ENCODE results near the gene KCTD19.

Gene KCTD19

GRCh38 chr16:67252609-67253497 lies 73.7 kb downstream of the KCTD19 start:
- H3K4me3 ChIP-seq (ENCODE audit: low read depth, low read length): no peak overlapping the region
- H3K9ac ChIP-seq (ENCODE audit: low read depth, low read length): no peak overlapping the region
- H3K4me1 ChIP-seq (ENCODE audit: control insufficient read depth, insufficient read depth, low read length): peaks cover 3% of the 10 kb centered on the region
- H3K36me3 ChIP-seq (ENCODE audit: control insufficient read depth, insufficient read depth, low read length): peaks cover 2% of the 10 kb centered on the region
- peaks cover 23% of the 10 kb centered on the region for H3K27me3 ChIP-seq (ENCODE audit: control insufficient read depth, insufficient read depth, low read length)
- no peaks in the 10 kb centered on the region for H3K9me3 ChIP-seq (ENCODE audit: control insufficient read depth, insufficient read depth, low read length)

DNA sequence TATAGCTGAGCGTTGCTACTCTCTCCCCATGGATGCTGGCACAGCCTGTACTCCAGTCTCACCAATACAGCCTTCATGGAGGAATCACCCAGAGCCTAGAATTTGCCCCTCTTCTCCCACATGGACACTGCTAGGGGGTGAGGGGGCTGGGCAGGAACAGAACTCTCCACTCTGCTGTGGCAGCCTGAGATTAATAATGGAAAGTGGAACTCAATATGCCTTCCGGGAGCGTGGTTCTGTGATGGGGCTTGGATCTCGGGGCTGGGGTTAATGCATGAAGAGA lies 76.6 kb downstream of the KCTD19 start:
- Histone ChIP-seq H3K27me3 (ENCODE audit: control insufficient read depth, insufficient read depth, low read length) (peaks cover 23% of the 10 kb centered on the region), H3K4me1 (ENCODE audit: control insufficient read depth, insufficient read depth, low read length) (peaks cover 9% of the 10 kb centered on the region), H3K9ac (ENCODE audit: low read depth, low read length) (no peak overlapping the region), H3K4me3 (ENCODE audit: low read depth, low read length) (peak overlapping the region; percentile 70), H3K36me3 (ENCODE audit: control insufficient read depth, insufficient read depth, low read length) (no peaks in the 10 kb centered on the region), H3K9me3 (ENCODE audit: control insufficient read depth, insufficient read depth, low read length) (no peaks in the 10 kb centered on the region)

DNA sequence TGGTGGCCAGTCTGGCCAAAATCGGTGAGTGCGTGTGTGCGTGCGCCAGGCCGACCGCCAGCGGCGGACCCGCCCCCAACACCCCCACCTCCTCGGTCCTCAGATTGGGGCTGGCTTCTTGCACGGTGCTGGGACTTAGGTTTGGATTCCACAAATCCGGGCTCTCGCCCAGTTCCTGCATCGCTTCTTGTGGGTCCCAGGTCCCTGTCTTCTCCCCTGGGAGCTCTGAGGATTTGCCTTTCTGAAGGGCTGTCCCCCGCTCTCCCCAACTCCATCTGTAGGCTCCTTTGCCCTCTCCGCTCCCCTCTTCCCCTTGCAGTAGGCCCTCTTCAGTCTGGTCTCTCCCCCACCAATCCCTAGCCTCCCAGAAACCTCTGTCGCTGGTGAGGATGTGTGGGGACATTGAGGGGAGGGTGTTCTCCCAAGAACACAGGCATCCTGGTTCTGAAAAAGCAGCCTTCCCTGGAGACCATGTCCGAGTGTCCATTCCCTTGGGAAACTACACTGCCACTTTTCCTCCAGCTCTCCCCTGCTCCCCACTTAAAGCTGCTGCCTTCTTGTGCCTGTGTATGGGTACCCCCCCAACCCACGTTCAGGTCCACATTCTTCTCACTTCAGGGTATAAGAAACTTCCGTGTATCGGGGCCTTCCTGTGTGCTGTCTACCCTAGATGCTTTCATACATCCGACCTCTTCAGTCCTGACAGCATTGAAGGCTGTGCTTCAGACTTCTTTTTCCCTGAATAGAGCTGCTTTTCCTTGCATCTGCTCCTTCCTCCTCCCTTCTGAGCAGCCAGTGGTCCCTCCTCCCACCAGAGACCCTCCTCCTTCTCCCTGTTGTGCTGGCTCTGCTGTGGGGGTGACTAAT lies 77.1 kb downstream of the KCTD19 start:
- Histone ChIP-seq H3K9me3 (ENCODE audit: control insufficient read depth, insufficient read depth, low read length) (no peaks in the 10 kb centered on the region), H3K36me3 (ENCODE audit: control insufficient read depth, insufficient read depth, low read length) (no peaks in the 10 kb centered on the region), H3K4me3 (ENCODE audit: low read depth, low read length) (peak overlapping the region; percentile 70), H3K4me1 (ENCODE audit: control insufficient read depth, insufficient read depth, low read length) (peaks cover 13% of the 10 kb centered on the region), H3K27me3 (ENCODE audit: control insufficient read depth, insufficient read depth, low read length) (peaks cover 23% of the 10 kb centered on the region), H3K9ac (ENCODE audit: low read depth, low read length) (no peak overlapping the region)

GRCh38 chr16:67248401-67249177 lies 78.0 kb downstream of the KCTD19 start, which contains the start of gene SLC9A5:
SLC9A5 (plus strand) TSS chr16:67248979; CDS start chr16:67249015, 36 bp downstream.
- H3K4me3 ChIP-seq (ENCODE audit: low read depth, low read length): peak within 1 kb of the TSS; percentile 70
- H3K9ac ChIP-seq (ENCODE audit: low read depth, low read length): no peak within 1 kb of the TSS
- H3K9me3 ChIP-seq (ENCODE audit: control insufficient read depth, insufficient read depth, low read length): no peaks in the 10 kb centered on the region
- peaks cover 23% of the 10 kb centered on the region for H3K27me3 ChIP-seq (ENCODE audit: control insufficient read depth, insufficient read depth, low read length)
- peaks cover 13% of the 10 kb centered on the region for H3K4me1 ChIP-seq (ENCODE audit: control insufficient read depth, insufficient read depth, low read length)
- H3K36me3 ChIP-seq (ENCODE audit: control insufficient read depth, insufficient read depth, low read length): no peaks in the 10 kb centered on the region

GRCh38 chr16:67248073-67248400 lies 78.5 kb downstream of the KCTD19 start:
- no peaks in the 10 kb centered on the region for H3K36me3 ChIP-seq (ENCODE audit: control insufficient read depth, insufficient read depth, low read length)

GRCh38 chr16:67247192-67248072 lies 79.1 kb downstream of the KCTD19 start, which contains the start of gene FHOD1:
FHOD1 (minus strand) TSS chr16:67247481; CDS start chr16:67247410, 71 bp downstream.
- peaks cover 23% of the 10 kb centered on the region for H3K27me3 ChIP-seq (ENCODE audit: control insufficient read depth, insufficient read depth, low read length)
- peaks cover 13% of the 10 kb centered on the region for H3K4me1 ChIP-seq (ENCODE audit: control insufficient read depth, insufficient read depth, low read length)
- H3K9ac ChIP-seq (ENCODE audit: low read depth, low read length): peak within 1 kb of the TSS; percentile 76
- no peaks in the 10 kb centered on the region for H3K36me3 ChIP-seq (ENCODE audit: control insufficient read depth, insufficient read depth, low read length)
- no peaks in the 10 kb centered on the region for H3K9me3 ChIP-seq (ENCODE audit: control insufficient read depth, insufficient read depth, low read length)
- H3K4me3 ChIP-seq (ENCODE audit: low read depth, low read length): peak within 1 kb of the TSS; percentile 84

More at GRCh38 chr16:67248073-67248400, 78.5 kb downstream of the KCTD19 start:
- Histone ChIP-seq H3K27me3 (ENCODE audit: control insufficient read depth, insufficient read depth, low read length) (peaks cover 23% of the 10 kb centered on the region), H3K9ac (ENCODE audit: low read depth, low read length) (no peak overlapping the region), H3K9me3 (ENCODE audit: control insufficient read depth, insufficient read depth, low read length) (no peaks in the 10 kb centered on the region), H3K4me3 (ENCODE audit: low read depth, low read length) (peak overlapping the region; percentile 70), H3K4me1 (ENCODE audit: control insufficient read depth, insufficient read depth, low read length) (peaks cover 13% of the 10 kb centered on the region)

DNA sequence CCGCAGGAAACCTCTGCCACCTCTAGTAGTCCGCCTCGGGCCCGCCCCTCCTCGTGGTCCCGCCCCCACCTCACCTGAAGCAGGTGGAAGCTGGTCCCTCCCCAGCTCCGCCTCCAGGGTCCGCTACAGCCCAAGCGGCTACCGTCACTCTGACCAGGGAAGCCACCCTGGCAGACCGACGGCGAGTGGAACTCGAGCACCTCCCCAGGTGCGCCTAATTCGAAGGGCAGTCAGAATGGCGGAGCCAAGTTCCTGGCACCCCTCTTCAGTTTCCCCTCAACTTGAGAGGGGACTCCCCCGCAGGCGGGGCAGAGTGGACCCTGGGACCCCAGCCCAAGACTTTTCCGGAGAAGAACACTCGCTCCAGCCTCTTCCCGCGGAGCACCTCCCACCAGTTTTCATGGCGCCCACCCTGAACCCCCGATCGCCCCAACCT lies 79.8 kb downstream of the KCTD19 start:
- H3K4me3 ChIP-seq (ENCODE audit: low read depth, low read length): peak overlapping the region; percentile 84
- H3K27me3 ChIP-seq (ENCODE audit: control insufficient read depth, insufficient read depth, low read length): peaks cover 23% of the 10 kb centered on the region
- peaks cover 13% of the 10 kb centered on the region for H3K4me1 ChIP-seq (ENCODE audit: control insufficient read depth, insufficient read depth, low read length)
- peak overlapping the region; percentile 76 for H3K9ac ChIP-seq (ENCODE audit: low read depth, low read length)
- no peaks in the 10 kb centered on the region for H3K9me3 ChIP-seq (ENCODE audit: control insufficient read depth, insufficient read depth, low read length)
- no peaks in the 10 kb centered on the region for H3K36me3 ChIP-seq (ENCODE audit: control insufficient read depth, insufficient read depth, low read length)

DNA sequence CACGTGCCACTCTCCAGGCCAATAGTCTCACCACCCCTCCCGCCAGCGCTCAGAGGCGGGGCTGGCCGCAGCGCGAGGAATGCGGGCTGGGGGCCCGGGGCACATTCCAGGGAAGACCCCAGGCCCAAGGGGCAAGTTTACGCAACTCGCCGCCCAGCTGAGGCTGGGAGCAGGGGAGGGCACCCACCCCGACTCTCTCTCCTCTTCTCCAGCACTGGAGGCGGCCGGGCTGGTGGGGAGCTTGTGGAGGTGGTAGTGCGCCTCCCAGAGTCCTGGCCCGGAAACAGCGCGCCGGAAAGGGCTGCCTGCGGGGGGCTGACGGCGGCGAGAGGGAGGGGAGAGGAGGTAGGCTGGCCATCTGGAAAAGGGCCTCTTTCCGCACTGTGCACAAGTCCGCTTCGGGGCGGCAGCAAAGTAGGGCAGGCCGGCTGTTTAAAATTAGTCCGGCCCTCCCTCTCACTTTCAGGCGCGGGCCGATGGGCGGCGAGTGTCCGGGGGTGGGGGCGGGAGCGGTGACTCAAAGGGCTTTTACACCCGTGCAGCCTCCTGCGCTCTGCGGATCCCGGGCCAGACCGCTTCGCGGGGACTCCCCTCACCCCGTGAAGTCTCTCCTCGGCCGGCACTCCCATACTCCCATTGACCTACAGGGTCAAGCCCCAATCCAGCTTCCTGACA lies 80.3 kb downstream of the KCTD19 start:
- H3K9ac ChIP-seq (ENCODE audit: low read depth, low read length): peak overlapping the region; percentile 18
- H3K36me3 ChIP-seq (ENCODE audit: control insufficient read depth, insufficient read depth, low read length): no peaks in the 10 kb centered on the region
- H3K9me3 ChIP-seq (ENCODE audit: control insufficient read depth, insufficient read depth, low read length): no peaks in the 10 kb centered on the region
- H3K27me3 ChIP-seq (ENCODE audit: control insufficient read depth, insufficient read depth, low read length): peaks cover 23% of the 10 kb centered on the region
- peaks cover 19% of the 10 kb centered on the region for H3K4me1 ChIP-seq (ENCODE audit: control insufficient read depth, insufficient read depth, low read length)
- H3K4me3 ChIP-seq (ENCODE audit: low read depth, low read length): peak overlapping the region; percentile 84

- Histone ChIP-seq H3K9ac (ENCODE audit: low read depth, low read length) (no peak overlapping the region), H3K27me3 (ENCODE audit: control insufficient read depth, insufficient read depth, low read length) (peaks cover 21% of the 10 kb centered on the region), H3K9me3 (ENCODE audit: control insufficient read depth, insufficient read depth, low read length) (no peaks in the 10 kb centered on the region), H3K36me3 (ENCODE audit: control insufficient read depth, insufficient read depth, low read length) (no peaks in the 10 kb centered on the region), H3K4me1 (ENCODE audit: control insufficient read depth, insufficient read depth, low read length) (peaks cover 20% of the 10 kb centered on the region), H3K4me3 (ENCODE audit: low read depth, low read length) (peak overlapping the region; percentile 84)
Observed at GRCh38 chr16:67245674-67246080, 80.9 kb downstream of the KCTD19 start.

DNA sequence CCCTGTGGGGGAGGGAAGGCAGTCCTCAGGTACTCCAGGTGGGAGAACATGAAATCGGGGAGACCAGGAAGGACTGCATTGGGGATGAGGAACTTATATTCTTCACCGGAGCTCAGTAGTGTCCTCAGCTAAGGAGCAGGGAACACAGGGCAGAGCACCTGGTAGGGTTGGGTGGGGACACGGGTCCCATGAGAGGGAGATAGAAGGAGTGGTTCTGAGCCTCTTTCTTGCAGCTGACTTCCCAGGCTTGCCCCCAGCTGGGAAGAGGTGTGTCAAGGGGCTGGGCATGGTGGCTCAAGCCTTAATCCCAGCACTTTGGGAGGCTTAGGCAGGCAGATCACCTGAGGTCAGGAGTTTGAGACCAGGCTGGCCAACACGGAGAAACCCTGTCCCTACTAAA lies 81.4 kb downstream of the KCTD19 start:
- no peaks in the 10 kb centered on the region for H3K9me3 ChIP-seq (ENCODE audit: control insufficient read depth, insufficient read depth, low read length)
- peaks cover 20% of the 10 kb centered on the region for H3K4me1 ChIP-seq (ENCODE audit: control insufficient read depth, insufficient read depth, low read length)
- H3K36me3 ChIP-seq (ENCODE audit: control insufficient read depth, insufficient read depth, low read length): no peaks in the 10 kb centered on the region
- peaks cover 17% of the 10 kb centered on the region for H3K27me3 ChIP-seq (ENCODE audit: control insufficient read depth, insufficient read depth, low read length)
- H3K4me3 ChIP-seq (ENCODE audit: low read depth, low read length): peak overlapping the region; percentile 84
- H3K9ac ChIP-seq (ENCODE audit: low read depth, low read length): no peak overlapping the region

Data from iPS-15b (cell line).